ENCODE results near the gene RAB3GAP2.
"Not testable (repeated sequence)": the region's sequence is repeated elsewhere in the genome, so short reads cannot be mapped to it uniquely, and the experiment has no call there.

RAB3GAP2 gene, protein sequence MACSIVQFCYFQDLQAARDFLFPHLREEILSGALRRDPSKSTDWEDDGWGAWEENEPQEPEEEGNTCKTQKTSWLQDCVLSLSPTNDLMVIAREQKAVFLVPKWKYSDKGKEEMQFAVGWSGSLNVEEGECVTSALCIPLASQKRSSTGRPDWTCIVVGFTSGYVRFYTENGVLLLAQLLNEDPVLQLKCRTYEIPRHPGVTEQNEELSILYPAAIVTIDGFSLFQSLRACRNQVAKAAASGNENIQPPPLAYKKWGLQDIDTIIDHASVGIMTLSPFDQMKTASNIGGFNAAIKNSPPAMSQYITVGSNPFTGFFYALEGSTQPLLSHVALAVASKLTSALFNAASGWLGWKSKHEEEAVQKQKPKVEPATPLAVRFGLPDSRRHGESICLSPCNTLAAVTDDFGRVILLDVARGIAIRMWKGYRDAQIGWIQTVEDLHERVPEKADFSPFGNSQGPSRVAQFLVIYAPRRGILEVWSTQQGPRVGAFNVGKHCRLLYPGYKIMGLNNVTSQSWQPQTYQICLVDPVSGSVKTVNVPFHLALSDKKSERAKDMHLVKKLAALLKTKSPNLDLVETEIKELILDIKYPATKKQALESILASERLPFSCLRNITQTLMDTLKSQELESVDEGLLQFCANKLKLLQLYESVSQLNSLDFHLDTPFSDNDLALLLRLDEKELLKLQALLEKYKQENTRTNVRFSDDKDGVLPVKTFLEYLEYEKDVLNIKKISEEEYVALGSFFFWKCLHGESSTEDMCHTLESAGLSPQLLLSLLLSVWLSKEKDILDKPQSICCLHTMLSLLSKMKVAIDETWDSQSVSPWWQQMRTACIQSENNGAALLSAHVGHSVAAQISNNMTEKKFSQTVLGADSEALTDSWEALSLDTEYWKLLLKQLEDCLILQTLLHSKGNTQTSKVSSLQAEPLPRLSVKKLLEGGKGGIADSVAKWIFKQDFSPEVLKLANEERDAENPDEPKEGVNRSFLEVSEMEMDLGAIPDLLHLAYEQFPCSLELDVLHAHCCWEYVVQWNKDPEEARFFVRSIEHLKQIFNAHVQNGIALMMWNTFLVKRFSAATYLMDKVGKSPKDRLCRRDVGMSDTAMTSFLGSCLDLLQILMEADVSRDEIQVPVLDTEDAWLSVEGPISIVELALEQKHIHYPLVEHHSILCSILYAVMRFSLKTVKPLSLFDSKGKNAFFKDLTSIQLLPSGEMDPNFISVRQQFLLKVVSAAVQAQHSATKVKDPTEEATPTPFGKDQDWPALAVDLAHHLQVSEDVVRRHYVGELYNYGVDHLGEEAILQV (N-terminal part only)

DNA sequence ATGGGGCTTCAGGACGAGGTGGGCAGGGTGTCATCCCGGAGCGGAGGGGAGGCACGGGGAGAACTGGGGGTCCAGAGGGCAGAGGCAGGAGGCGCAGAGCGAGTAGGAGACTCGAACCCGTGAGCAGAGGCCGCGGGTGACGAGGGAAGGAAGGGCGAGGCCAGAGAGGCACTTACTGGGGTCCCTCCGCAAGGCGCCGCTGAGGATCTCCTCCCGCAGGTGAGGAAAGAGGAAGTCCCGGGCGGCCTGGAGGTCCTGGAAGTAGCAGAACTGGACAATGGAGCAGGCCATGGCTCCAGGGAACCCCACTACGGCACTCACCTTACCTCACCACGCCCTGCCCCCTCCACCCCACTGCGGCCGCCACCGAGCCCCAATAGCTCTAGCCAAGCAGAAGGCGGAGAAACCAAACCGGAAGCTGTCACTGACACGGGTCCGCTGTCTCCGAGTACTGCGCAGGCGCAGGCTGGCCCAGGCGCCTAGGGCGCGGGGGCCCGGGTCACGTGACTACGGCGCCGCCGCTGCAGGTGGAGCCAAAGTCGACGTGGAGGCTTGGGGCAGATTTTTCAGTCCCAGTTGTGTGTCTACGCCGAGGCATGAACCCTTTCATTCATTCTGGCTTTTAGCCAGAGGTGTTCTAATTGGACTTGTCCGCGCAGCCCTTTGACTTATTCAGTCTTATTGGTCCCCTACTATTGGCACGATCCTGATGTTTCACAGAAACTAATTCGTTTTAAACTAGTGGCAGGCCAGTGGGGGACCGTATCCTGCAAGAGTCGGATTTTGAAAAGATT lies at the start of gene RAB3GAP2:
RAB3GAP2 (minus strand) TSS at position 407 of the 794 bp plus-strand sequence; CDS start at position 291, 116 bp downstream.
- DNase-seq = peak; percentile 92

DNA sequence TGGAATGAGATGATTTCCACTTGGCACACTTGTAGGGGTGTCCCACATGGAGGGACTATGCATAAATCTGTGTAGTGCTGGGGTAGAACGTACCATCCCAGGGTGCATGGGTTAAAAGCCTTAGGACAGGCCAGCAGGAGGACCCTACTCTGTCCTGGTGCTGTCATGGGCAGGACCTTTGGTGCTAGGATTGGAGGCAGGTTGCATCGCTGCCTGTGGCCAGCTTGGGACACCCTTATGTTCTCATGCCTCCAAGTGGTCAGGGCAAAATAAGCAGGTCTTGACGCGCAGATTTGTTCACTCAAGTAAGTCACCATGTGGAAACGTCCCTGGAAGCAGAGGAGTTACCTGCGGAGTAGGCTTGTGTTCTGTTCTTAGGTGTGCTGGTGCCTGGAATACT lies 49.5 kb upstream of the RAB3GAP2 start:
- no peak for DNase-seq

DNA sequence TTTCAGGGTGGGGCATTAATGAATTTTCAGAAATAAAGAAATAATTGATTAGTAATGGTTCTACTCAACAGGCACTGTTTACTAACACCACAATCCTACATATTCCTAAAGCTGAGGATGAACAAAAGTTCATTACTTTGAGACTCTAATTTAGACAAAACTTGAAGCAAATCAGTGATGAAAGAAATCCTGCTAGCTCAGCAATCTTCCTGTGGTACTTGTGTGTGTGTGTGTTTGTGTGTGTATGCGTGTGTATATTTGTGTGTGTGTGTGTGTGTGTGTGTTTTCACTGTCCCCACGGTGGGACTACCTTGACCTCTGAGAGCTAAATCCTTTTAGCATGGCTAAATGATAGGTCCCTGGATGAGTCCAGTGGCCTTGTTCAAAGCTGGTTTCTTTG lies 48.5 kb upstream of the RAB3GAP2 start:
- no peak for DNase-seq

DNA sequence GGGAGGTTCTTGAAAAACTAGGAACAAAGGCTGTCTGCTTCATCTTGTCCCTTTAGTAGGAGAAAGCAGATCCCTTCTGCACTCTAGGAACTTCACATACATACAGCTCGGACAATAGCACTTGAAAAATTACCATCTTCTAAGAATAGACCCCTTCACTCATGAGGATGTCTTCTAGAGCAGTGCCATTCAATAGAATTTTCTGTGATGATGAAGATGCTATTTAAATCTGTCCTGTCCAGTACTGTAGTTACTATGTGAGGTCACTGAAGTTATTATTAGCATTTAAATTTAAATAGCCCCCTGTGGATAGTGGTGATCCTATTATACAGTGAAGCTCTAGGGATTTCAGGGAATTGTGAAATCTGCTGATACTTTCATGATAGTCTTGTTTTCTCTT lies 46.4 kb upstream of the RAB3GAP2 start:
- no peak for DNase-seq

DNA sequence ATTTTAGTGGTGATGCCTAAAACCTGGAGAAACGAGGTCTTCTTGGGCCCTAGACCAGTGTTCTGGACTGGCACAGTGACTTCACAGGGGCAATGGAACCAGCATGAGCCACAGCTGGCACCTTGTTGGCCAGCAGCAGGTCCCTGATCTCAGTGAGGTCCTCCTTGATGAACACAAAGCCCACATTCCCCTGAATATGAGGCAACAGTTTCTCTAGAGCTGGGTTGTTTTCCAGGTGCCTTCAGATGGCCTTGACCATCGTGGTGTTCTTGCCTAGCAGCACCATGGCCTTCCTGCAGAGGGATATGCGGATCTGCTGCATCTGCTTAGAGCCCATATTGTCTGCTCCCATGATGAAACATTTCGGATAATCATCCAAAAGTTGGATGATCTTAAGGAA lies 44.9 kb upstream of the RAB3GAP2 start:
- no peak for DNase-seq

DNA sequence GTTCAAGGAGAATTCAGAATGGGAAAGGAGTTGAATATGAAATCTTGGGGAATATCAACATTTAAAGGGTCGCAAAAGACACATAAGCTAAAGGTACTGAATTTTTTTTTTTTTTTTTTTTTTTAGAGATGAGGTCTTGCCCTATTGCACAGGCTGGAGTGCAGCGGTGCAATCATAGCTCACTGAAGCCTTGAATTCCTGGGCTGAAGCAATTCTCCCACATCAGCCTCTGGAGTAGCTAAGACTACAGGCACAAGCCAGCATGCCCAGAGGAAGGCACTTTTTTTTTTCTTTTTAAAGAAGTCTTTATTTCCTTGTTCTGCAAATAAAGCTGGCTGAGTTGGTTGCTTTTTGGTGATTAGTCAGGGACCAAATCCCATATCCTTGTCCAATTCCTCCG lies 44.1 kb upstream of the RAB3GAP2 start:
- no peak for DNase-seq

DNA sequence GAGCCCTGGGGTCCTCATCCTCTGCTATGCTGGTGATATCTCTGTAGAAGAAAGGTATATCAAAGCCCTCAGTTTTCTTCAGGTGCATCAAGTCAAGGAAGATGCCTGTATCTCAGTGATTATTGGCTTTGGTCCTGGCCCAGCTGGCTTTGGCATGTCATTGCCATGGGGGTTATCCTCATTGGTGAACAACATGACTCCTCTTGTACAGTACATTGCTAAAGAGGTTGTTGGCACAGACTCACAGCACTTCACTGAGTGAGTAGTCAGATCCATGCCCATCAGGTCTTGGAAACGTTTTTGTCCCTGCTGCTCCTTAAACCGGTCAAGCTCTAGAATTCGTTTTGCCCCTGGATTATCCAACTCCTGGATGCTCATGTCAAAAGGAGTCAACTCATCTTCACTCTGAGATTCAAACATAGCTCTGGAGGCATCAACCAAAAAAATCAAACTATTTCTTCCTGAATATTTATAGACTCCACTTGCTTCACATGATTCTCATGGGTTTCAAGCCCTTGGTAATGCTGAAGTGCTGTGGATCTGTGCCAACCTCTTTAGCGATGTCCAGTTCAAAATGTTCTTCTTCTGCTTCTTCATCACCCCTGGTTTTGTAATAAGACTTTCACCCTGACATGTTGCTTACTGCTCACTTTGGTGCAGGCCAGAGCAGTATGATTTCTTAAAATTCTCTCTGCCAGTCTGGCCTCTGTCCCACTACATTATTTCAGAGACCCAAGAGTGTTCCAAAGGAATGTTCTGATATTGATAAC lies 43.0 kb upstream of the RAB3GAP2 start:
- no peak for DNase-seq

DNA sequence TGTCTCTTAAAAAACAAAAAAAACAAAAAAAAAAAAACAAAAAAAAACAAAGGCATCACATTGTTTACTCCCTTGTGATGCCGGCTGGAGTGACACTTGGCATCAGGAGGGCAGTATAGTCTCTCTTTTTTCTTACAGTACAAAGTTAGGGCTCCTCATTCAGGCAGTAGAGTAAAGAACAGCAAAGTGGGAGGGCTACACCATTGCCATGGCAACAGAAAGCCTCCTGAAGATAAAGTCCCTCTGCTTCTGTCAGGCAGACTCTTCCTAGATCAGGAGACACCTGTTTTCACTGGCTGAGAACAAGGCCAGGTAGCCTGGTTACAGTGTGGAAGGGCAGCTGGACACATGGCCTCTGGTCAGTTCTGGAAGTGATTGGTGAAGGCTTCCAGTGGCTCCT lies 41.3 kb upstream of the RAB3GAP2 start:
- DNase-seq = no peak

DNA sequence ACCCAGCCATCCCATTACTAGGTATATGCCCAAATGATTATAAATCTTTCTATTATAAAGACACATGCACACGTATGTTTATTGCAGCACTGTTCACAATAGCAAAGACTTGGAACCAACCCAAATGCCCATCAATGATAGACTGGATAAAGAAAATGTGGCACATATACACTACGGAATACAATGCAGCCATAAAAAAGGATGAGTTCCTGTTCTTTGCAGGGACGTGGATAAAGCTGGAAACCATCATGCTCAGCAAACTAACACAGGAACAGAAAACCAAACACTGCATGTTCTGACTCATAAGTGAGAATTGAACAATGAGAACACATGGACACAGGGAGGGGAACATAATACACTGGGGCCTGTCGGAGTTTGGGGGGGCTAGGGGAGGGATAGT lies 37.9 kb upstream of the RAB3GAP2 start:
- not testable (repeated sequence) for DNase-seq

DNA sequence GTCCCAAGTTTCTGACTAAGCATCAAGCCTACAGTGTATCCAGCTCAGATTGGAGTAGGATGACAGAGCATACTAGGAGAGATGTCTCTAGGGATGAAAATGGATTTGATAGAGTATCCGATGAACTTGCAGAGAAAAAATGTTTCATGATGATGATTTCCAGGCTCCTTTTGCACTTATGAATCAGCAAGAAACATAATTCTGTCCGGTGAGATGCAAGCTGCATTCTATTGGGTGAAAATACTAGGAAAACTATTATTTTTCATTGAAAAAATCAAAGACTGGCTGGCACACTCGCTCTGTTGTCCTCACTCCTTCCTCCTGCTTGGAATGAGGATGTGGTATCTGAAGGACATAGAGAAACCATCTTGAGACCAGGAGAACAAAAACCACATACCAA lies 35.4 kb upstream of the RAB3GAP2 start:
- DNase-seq = no peak

DNA sequence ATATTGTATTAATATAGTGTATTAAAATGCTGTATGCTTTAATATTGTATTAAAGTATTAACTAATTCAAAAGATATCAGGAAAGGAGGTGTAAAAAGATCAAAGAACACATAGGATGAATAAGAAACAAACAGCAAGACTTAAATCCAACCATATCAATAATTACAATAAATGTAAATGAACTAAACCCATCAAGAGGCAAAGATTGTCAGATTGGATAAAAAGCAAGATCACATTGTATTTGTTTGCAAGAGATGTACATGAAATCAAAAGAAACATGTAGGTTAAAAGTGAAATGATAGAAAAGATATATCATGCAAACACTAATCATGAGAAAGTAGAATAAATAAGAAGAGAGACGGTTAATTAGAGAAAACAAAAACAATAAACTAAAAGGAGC lies 34.1 kb upstream of the RAB3GAP2 start:
- DNase-seq = no peak

DNA sequence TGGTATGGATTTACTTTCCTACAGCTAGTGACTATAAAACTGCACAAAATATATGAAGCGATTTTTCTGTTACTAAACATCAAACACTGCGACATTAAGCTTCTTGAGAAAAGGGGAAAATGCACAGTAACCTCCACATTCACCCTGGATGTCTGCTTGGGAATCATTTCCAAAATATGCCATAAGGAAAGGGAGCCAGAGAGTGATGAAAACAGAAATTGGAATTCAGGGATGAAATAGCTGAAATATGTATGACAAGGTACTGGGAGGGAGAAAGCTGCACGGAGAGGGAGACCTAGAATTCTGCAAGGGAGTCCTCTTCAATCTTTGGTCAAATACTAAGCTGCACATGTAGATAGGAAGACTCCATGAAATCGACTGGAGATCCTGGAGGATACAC lies 31.6 kb upstream of the RAB3GAP2 start:
- DNase-seq = no peak

DNA sequence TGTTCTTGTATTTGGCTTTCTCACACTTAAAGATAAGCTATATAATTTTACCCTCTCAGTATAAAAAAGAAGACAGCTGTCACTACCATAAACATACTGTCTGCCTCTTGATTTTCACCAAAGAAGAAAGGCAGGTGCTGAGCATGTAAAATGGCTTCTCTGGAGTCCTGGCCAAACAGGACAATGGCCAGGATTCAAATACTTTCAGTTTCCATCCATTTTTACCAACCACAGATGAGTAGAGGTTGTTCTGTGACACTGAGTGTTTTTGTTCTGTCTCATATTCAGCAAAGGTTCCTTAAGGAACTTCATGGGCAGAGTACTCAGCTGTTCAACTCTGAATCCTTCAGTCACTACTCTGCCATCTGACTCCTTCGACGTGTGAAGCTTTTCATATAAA lies 29.4 kb upstream of the RAB3GAP2 start:
- DNase-seq = no peak

DNA sequence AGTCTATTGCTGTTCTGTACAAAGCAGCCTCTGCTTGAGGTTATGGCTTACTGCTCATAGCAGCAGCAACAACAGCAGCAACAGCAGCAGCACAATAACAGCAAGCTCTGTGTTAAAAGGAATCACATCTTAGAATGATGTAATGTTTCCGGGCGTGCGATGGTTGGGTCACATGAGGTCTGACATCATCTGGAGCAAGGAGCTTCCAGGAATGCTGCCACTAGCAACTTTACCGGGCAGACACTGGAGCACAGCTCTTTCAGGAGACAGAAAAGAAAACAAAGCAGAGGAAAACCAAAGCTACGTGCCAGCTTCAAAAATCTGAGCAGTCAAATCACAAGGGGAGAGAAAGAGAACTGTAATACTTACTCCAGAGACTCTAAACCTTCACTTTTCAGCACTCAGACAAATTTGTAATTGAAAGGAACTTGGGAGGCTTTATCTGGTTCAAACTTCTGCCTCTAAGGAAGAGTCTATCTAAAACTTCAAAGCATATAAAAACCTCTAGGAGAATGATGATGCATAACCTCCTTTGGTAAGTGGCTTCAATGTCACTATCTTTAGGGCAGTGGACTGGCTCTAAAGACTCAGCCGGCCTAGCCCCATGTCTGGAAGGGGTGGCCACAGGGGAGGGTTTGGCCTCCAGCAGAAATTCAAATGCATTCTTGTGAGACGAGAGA lies 28.3 kb upstream of the RAB3GAP2 start:
- peak; percentile 14 for DNase-seq

DNA sequence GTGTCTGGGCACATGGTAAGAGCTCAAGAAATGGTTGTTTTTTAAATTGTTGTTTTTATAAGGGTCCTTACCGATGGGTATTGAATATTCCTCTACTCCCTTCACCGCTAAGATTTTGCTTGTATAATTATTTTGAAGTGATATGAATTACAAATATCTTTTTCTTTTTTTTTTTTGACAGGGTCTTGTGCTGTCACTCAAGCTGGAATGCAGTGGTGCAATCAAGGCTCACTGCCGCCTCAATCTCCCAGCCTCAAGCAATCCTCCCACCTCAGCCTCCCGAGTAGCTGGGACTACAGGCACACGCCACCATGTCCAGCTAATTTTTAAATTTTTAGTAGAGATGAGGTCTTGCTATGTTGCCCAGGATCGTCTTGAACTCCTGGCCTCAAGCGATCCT lies 27.1 kb upstream of the RAB3GAP2 start:
- no peak for DNase-seq

DNA sequence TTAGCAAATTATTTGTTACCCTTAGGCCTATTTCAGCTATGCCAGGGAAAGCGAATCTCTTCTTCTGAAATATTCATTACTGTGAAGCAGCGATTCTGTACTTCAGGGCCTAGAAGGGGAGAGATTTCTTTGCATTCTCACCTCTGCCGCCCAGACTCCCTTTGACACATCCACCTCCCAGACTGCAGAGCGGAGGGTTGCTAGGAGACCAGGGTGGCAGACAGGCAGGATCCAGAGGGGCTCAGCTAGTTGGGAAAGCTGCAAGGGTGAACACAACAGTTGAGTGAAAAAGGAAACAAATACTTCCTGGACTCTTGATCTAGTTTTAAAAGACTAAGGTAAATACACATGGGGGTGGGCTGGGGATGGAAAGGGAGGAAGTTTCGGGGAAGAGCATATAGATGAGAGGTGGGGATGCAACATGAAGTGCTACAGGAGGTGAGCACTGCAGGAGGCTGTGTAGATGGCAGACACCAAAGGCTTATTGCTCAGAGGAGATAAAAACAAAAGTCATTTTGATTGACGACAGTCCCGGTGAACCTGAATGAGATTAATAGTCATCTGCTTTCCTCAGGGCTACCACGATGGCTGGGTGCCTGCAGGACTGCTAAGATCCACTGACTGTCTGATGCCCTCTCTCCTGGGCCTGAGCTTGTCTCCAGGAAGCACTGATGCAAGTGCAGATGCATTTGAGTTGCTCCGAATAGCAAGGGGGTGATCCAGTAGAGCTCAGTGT lies 26.4 kb upstream of the RAB3GAP2 start:
- DNase-seq = no peak

DNA sequence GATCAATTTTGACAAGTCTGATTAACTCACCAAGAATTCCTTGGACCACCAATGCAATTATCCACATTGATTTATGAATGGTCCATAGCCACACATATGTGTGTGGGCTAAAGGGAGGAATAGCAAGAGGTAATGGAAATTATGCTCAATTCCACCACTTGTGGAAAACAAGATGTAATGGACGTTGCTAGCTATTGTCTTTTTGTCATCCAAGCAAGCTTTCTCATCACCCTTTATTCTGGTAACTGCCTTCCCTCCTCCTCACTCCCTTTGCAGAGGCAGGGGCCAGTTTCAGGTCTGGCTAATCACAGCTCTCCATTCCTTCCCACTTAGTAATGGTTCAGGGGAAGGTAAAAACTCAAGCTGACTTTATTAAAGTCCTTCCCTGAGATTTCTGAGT lies 24.7 kb upstream of the RAB3GAP2 start:
- DNase-seq = no peak

DNA sequence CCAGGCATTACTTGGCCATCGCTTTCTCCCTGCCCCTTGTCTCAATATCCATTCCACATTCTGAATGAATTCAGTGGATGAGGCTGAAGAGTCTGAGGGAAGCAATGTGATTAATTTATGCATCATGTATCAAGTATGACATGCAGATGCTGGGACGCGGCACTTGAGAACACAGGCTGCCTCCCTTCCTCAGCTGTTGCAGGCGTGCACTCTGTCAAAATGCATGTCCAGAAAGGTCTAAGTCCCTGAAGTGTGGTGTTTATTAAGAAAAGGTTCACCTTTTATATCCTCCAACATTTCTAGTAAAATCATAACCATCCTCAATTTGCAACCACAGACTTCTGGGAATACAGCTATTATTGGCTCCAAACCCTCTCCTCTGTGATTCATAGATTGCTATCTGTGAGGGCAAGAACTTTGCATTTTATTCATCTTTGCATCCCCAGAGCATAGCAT lies 22.6 kb upstream of the RAB3GAP2 start:
- DNase-seq = no peak

DNA sequence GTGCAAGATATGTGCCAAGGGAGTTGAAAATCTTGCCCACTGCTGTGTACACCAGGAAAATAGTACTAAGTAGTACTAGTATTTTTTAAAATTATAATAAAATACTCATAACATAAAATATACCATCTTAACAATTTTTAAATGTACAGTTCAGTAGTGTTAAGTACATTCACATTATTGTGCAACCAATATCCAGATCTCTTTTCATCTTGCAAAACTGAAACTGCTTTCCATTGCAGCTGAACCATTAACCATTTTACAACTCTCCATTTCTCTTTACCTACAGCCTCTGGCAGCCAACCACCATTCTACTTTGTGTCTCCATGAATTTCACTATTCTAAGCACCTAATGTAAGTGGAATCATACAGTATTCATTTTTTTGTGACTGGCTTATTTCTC lies 19.3 kb upstream of the RAB3GAP2 start:
- no peak for DNase-seq

DNA sequence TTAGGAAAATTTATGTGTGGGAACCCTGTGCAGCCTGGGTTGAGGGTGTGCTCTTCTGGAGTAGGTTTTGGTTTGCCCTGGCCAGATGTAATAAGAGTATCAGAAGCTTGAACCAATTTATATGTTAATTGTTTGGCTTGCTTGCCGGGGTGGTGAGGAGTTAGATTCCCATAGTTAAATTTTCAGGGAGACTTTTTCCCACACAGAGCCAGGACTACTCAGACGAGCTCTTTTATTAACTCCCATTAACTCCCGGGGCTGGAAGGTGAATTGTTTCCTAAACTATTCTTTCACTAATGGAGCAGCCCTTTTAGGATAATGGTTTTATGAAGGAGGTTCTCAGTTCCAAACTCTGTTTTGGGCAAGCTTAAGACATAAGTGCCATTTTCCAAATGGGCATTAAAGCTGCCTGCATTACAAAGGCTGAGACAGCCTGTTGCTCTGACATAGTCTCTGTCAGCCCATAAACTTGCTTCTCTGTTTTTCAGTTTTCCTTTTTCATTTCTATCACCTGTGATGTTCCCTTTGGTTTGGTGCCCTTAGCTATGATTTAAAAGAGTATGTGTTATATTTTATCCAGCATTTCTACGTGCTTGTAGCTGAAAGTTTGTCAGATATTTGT lies 18.0 kb upstream of the RAB3GAP2 start:
- DNase-seq = no peak
